NT2/D1 (cell line): ENCODE results near the gene FBLIM1.

Experiments used
- YY1 ChIP-seq: IDR thresholded peaks from 2 replicates; pipeline ENCODE4 v1.6.1; 2011; ENCODE audit not compliant: insufficient read length, insufficient read depth
- ZNF274 ChIP-seq: IDR thresholded peaks from 2 replicates; pipeline ENCODE4 v1.6.1; 2011; ENCODE audit warnings: mild to moderate bottlenecking, low read depth, low read length

DNA sequence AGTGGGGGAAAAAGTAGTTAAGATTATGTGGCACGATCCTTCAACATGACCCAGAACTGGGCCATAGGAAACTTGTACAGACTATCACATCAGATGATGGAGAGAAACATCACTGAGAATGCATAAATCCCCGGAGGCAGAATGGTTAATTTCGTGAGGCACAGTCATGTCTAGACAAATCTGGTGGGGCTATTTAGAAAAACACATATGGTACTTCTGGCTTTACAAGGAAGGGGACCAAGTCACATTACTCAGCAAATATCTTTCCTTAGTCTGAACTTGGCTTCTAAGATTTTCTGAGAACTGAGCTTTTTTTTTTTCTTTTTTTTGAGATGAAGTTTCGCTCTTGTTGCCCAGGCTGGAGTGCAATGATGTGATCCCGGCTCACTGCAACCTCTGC lies 58.1 kb downstream of the FBLIM1 start:
- TF ChIP-seq YY1 (no peak), ZNF274 (no peak)
